ENCODE measurements around the gene LTA4H. TPM values are rescaled to one million over a fixed set of nuclear protein-coding genes. Genes with fewer than 3 reads are reported as not detected.

LTA4H gene
- total and polyA plus RNA-seq, 2 experiments from 2014 or later, result 35.0 to 90.5 TPM

- Histone ChIP-seq H3K4me2 (no peak within 1 kb of the TSS), H3K9me2 (replicated peaks; ENCODE audit: insufficient read depth) (no peaks in the 10 kb centered on the region), H3K79me2 (no peaks in the 10 kb centered on the region), H3K9me3 (ENCODE audit: low read depth) (no peaks in the 10 kb centered on the region), H3K27me3 (no peaks in the 10 kb centered on the region), H4K20me1 (ENCODE audit: insufficient read depth, poor library complexity, severe bottlenecking) (no peaks in the 10 kb centered on the region), H2AFZ (no peak within 1 kb of the TSS), H3K4me1 (ENCODE audit: insufficient read depth) (no peaks in the 10 kb centered on the region), H3K4me3 (no peak within 1 kb of the TSS), H3K36me3 (replicated peaks; ENCODE audit: insufficient read depth, low read depth) (no peaks in the 10 kb centered on the region), H3K27ac (peak within 1 kb of the TSS; percentile 57)
- peak; percentile 52 for DNase-seq (ENCODE audit: low spot score)
- 59% methylated on average over 7 of the region's 7 CpGs for WGBS (ENCODE audit: low lambda C conversion rate, missing lambda C conversion rate)
- no peak for TF ChIP-seq EZH2phosphoT487 (IDR thresholded peaks at IDR 0.05; ENCODE audit: low read depth, severe bottlenecking, unreplicated experiment)
- TF ChIP-seq, protein P1, sequence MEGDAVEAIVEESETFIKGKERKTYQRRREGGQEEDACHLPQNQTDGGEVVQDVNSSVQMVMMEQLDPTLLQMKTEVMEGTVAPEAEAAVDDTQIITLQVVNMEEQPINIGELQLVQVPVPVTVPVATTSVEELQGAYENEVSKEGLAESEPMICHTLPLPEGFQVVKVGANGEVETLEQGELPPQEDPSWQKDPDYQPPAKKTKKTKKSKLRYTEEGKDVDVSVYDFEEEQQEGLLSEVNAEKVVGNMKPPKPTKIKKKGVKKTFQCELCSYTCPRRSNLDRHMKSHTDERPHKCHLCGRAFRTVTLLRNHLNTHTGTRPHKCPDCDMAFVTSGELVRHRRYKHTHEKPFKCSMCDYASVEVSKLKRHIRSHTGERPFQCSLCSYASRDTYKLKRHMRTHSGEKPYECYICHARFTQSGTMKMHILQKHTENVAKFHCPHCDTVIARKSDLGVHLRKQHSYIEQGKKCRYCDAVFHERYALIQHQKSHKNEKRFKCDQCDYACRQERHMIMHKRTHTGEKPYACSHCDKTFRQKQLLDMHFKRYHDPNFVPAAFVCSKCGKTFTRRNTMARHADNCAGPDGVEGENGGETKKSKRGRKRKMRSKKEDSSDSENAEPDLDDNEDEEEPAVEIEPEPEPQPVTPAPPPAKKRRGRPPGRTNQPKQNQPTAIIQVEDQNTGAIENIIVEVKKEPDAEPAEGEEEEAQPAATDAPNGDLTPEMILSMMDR (IDR thresholded peaks at IDR 0.05; ENCODE audit: poor library complexity), result no peak
- TF ChIP-seq EZH2 (IDR thresholded peaks at IDR 0.05; ENCODE audit: borderline replicate concordance), result no peak
These were observed 39.2 kb downstream of the LTA4H start, which contains the start of gene HAL for GRCh38 chr12:95996034-95996658. Gene HAL (minus strand): TSS chr12:95996344. CDS start chr12:95995910, 434 bp downstream.

DNA sequence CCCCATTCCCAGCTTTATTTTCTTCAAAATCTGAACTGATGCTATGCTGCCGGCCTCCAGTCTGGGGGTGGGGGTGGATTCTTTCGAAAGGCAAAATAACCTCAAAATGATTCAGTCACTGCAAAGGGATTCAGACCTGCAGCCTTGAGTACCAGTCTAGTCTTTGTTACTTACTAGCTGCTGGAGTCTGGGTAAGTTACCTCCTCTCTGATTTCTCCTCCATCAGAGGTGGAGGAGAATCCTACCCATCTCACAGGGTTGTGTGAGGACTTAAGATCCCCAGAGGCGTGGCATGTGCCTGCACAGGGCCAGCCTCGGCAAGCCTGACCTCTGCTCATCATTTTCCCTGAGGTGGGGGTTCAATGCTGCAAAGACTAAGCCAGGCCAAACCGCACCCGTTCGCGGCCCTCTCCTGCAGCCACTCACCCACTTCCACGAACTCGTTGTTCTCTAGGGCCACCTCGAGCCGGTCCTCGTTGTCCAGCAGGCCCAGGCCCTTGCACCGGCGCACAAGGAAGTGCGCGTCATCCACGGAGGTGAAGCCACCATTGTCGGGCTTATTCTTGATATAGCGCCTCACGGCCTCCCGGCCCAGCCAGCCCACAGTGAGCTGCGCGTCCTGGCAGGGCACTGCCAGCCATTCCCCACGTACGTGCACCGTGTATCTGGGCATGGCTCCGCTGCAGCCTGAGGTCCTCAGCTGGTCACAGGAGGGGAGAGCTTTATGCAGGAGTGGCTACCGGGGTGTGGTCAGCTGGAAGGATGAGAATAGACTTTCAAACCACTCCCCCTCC is 40.0 kb downstream of the LTA4H start:
- 97% methylated on average over 28 of the region's 29 CpGs for WGBS (ENCODE audit: low lambda C conversion rate, missing lambda C conversion rate)
- DNase-seq (ENCODE audit: low spot score), result no peak
- TF ChIP-seq EZH2phosphoT487 (IDR thresholded peaks at IDR 0.05; ENCODE audit: low read depth, severe bottlenecking, unreplicated experiment) (no peak), EZH2 (IDR thresholded peaks at IDR 0.05; ENCODE audit: borderline replicate concordance) (no peak)
- TF ChIP-seq, protein P1 (IDR thresholded peaks at IDR 0.05; ENCODE audit: poor library complexity), result no peak
- Histone ChIP-seq H2AFZ (no peak overlapping the region), H3K9me2 (replicated peaks; ENCODE audit: insufficient read depth) (no peaks in the 10 kb centered on the region), H3K4me3 (no peak overlapping the region), H3K27me3 (no peaks in the 10 kb centered on the region), H3K27ac (peak overlapping the region; percentile 42), H3K4me2 (no peak overlapping the region), H3K9me3 (ENCODE audit: low read depth) (no peaks in the 10 kb centered on the region), H3K4me1 (ENCODE audit: insufficient read depth) (no peaks in the 10 kb centered on the region), H4K20me1 (ENCODE audit: insufficient read depth, poor library complexity, severe bottlenecking) (no peaks in the 10 kb centered on the region), H3K36me3 (replicated peaks; ENCODE audit: insufficient read depth, low read depth) (no peaks in the 10 kb centered on the region), H3K79me2 (no peaks in the 10 kb centered on the region)

DNA sequence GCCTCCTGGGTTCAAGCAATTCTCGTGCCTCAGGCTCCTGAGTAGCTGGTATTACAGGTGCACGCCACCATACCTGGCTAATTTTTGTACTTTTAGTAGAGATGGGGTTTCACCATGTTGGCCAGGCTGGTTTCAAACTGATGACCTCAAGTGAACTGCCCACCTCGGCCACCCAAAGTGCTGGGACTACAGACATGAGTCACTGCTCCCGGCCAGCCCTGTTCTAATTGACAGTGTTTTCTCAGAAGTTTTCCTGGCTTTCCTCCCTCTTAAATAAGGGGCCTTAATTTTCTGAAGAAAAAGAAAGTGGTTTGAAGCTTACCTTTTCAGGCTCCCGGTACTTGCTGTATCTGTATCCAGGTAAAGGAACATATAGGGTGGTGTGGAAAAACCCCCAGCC is 40.9 kb downstream of the LTA4H start:
- DNase-seq (ENCODE audit: low spot score), result no peak
- H3K27me3 ChIP-seq, result no peaks in the 10 kb centered on the region
- no peak overlapping the region for H3K27ac ChIP-seq
- TF ChIP-seq, protein P1 (IDR thresholded peaks at IDR 0.05; ENCODE audit: poor library complexity), result no peak
- no peak for TF ChIP-seq EZH2phosphoT487 (IDR thresholded peaks at IDR 0.05; ENCODE audit: low read depth, severe bottlenecking, unreplicated experiment)
- no peak for TF ChIP-seq EZH2 (IDR thresholded peaks at IDR 0.05; ENCODE audit: borderline replicate concordance)
- H3K4me2 ChIP-seq, result no peak overlapping the region
- H3K9me3 ChIP-seq (ENCODE audit: low read depth), result no peaks in the 10 kb centered on the region
- no peaks in the 10 kb centered on the region for H3K36me3 ChIP-seq (replicated peaks; ENCODE audit: insufficient read depth, low read depth)
- H4K20me1 ChIP-seq (ENCODE audit: insufficient read depth, poor library complexity, severe bottlenecking), result no peaks in the 10 kb centered on the region
- H3K9me2 ChIP-seq (replicated peaks; ENCODE audit: insufficient read depth), result no peaks in the 10 kb centered on the region
- H3K4me3 ChIP-seq, result no peak overlapping the region
- H2AFZ ChIP-seq, result no peak overlapping the region
- 92% methylated on average over 5 of the region's 5 CpGs for WGBS (ENCODE audit: low lambda C conversion rate, missing lambda C conversion rate)
- H3K4me1 ChIP-seq (ENCODE audit: insufficient read depth), result no peaks in the 10 kb centered on the region
- H3K79me2 ChIP-seq, result no peaks in the 10 kb centered on the region
